ENCODE data around the gene DCBLD1. TPM values are rescaled to one million over a fixed set of nuclear protein-coding genes. Genes with fewer than 3 reads are reported as not detected.

Gene DCBLD1
- polyA plus RNA-seq, 3 donors = 2.9 to 3.3 (median 3.1) TPM

- H3K4me3 ChIP-seq (replicated peaks in 1 of 3; ENCODE audit: low read depth in 2 of 3, low read length in 3 of 3) = no peak overlapping the region
- peaks cover 0 to 3% of the 10 kb centered on the region in 2 donors for H3K27me3 ChIP-seq (ENCODE audit: control insufficient read depth in 2 of 2, insufficient read depth in 2 of 2, low read length in 2 of 2)
- no peaks in the 10 kb centered on the region for H3K36me3 ChIP-seq (replicated peaks in 1 of 2; ENCODE audit: control insufficient read depth in 1 of 2, insufficient read depth in 2 of 2, low read length in 2 of 2)
- H3K27ac ChIP-seq (ENCODE audit: low read depth in 1 of 2, low read length in 2 of 2) = no peak overlapping the region
- WGBS (ENCODE audit: insufficient coverage) = 92% methylated on average over 3 of the region's 3 CpGs
- no peak overlapping the region for H2AFZ ChIP-seq (ENCODE audit: insufficient read depth, low read depth, low read length, poor library complexity, severe bottlenecking)
- peaks cover 0 to 3% (median 0%) of the 10 kb centered on the region in 7 donors for H3K9me3 Mint-ChIP-seq
- H4K20me1 ChIP-seq (ENCODE audit: insufficient read depth, low read length) = no peaks in the 10 kb centered on the region
- no peak for TF ChIP-seq CTCF (IDR thresholded peaks at IDR 0.05)
- no peak overlapping the region for H3K9ac ChIP-seq (ENCODE audit: insufficient read depth, low read length, poor library complexity, severe bottlenecking)
- no peaks in the 10 kb centered on the region for H3K79me2 ChIP-seq (ENCODE audit: insufficient read depth, low read length)
- no peak overlapping the region for H3K4me2 ChIP-seq (replicated peaks; ENCODE audit: extremely low read depth, low read length, poor library complexity, severe bottlenecking)
- H3K36me3 Mint-ChIP-seq = no peaks in the 10 kb centered on the region
- H3K27ac Mint-ChIP-seq = no peak overlapping the region
- no peak for DNase-seq
- intact Hi-C loops (cut with micrococcal nuclease) = no loop called here
- peaks cover 15% of the 10 kb centered on the region for H3K4me1 Mint-ChIP-seq
- no peaks in the 10 kb centered on the region for H3K9me3 ChIP-seq (replicated peaks in 1 of 2; ENCODE audit: control insufficient read depth in 1 of 2, insufficient read depth in 1 of 2, low read length in 2 of 2)
- H3K4me1 ChIP-seq (ENCODE audit: control insufficient read depth in 1 of 2, insufficient read depth in 2 of 2, low read length in 2 of 2) = peaks cover 0 to 11% of the 10 kb centered on the region in 2 donors
- peaks cover 3 to 7% (median 3%) of the 10 kb centered on the region in 3 donors for H3K27me3 Mint-ChIP-seq (ENCODE audit: low read depth in 3 of 3)
- H3K4me3 Mint-ChIP-seq = no peak overlapping the region
Observed at GRCh38 chr6:117472667-117473066, 9.8 kb upstream of the DCBLD1 start.

GRCh38 chr6:117473401-117473800, 9.1 kb upstream of the DCBLD1 start:
- no CpG with 5 or more reads among the region's 1 CpG for WGBS (ENCODE audit: insufficient coverage)
- no peak overlapping the region for H3K4me3 Mint-ChIP-seq
- H3K36me3 Mint-ChIP-seq = no peaks in the 10 kb centered on the region
- H3K9ac ChIP-seq (ENCODE audit: insufficient read depth, low read length, poor library complexity, severe bottlenecking) = no peak overlapping the region
- no peak overlapping the region for H3K4me3 ChIP-seq (replicated peaks in 1 of 3; ENCODE audit: low read depth in 2 of 3, low read length in 3 of 3)
- H3K79me2 ChIP-seq (ENCODE audit: insufficient read depth, low read length) = no peaks in the 10 kb centered on the region
- no peak for DNase-seq
- H3K27ac ChIP-seq (ENCODE audit: low read depth in 1 of 2, low read length in 2 of 2) = no peak overlapping the region
- H3K27me3 ChIP-seq (ENCODE audit: control insufficient read depth in 2 of 2, insufficient read depth in 2 of 2, low read length in 2 of 2) = peaks cover 0 to 3% of the 10 kb centered on the region in 2 donors
- peaks cover 0 to 3% (median 0%) of the 10 kb centered on the region in 7 donors for H3K9me3 Mint-ChIP-seq
- no peak overlapping the region for H2AFZ ChIP-seq (ENCODE audit: insufficient read depth, low read depth, low read length, poor library complexity, severe bottlenecking)
- H3K4me2 ChIP-seq (replicated peaks; ENCODE audit: extremely low read depth, low read length, poor library complexity, severe bottlenecking) = no peak overlapping the region
- H3K9me3 ChIP-seq (replicated peaks in 1 of 2; ENCODE audit: control insufficient read depth in 1 of 2, insufficient read depth in 1 of 2, low read length in 2 of 2) = no peaks in the 10 kb centered on the region
- H4K20me1 ChIP-seq (ENCODE audit: insufficient read depth, low read length) = no peaks in the 10 kb centered on the region
- no peak for TF ChIP-seq CTCF (IDR thresholded peaks at IDR 0.05)
- H3K4me1 ChIP-seq (ENCODE audit: control insufficient read depth in 1 of 2, insufficient read depth in 2 of 2, low read length in 2 of 2) = peaks cover 0 to 11% of the 10 kb centered on the region in 2 donors
- H3K4me1 Mint-ChIP-seq = peaks cover 16% of the 10 kb centered on the region
- intact Hi-C loops (cut with micrococcal nuclease) = no loop called here
- no peaks in the 10 kb centered on the region for H3K36me3 ChIP-seq (replicated peaks in 1 of 2; ENCODE audit: control insufficient read depth in 1 of 2, insufficient read depth in 2 of 2, low read length in 2 of 2)
- H3K27ac Mint-ChIP-seq = no peak overlapping the region
- H3K27me3 Mint-ChIP-seq (ENCODE audit: low read depth in 3 of 3) = peaks cover 3 to 7% (median 3%) of the 10 kb centered on the region in 3 donors

Measured in CD14-positive monocyte (primary cell).